Stimulated activated memory B cell treated with anti-CD40 and anti-IgM and Interleukin-4, amounts not matched to agents 10 μg/mL and 1 μg/mL and 100 μg/mL, for 72 hours (primary cell): Measurements from ENCODE around the gene AHNAK.

ENCODE experiments used
- ATAC-seq: fragments of 150-1000 bp; cut with Tn5 transposase; 2 replicates; pipeline ENCODE4 v1.10.0; 2021
- H3K27ac Mint-ChIP-seq: one replicate; pipeline ENCODE4 v1.8.0; 2022; ENCODE audit warnings: mild to moderate bottlenecking, mixed read lengths
- H3K27me3 Mint-ChIP-seq: one replicate; pipeline ENCODE4 v1.8.0; 2022; ENCODE audit warnings: mixed read lengths
- H3K36me3 Mint-ChIP-seq: one replicate; pipeline ENCODE4 v1.8.0; 2022; ENCODE audit warnings: mixed read lengths
- H3K4me1 Mint-ChIP-seq: one replicate; pipeline ENCODE4 v1.8.0; 2022; ENCODE audit warnings: mixed read lengths
- H3K4me3 Mint-ChIP-seq: one replicate; pipeline ENCODE4 v1.8.0; 2022; ENCODE audit warnings: mild to moderate bottlenecking, moderate library complexity, mixed read lengths
- H3K9me3 Mint-ChIP-seq: one replicate; pipeline ENCODE4 v1.8.0; 2022; ENCODE audit warnings: mixed read lengths

The AHNAK gene

GRCh38 chr11:62484352-62484751, 62.3 kb downstream of the AHNAK start:
- peaks cover 2% of the 10 kb centered on the region for H3K36me3 Mint-ChIP-seq
- H3K27ac Mint-ChIP-seq: no peak overlapping the region
- peaks cover 11% of the 10 kb centered on the region for H3K27me3 Mint-ChIP-seq
- H3K4me1 Mint-ChIP-seq: no peaks in the 10 kb centered on the region
- no peaks in the 10 kb centered on the region for H3K9me3 Mint-ChIP-seq
- ATAC-seq: no peak
- no peak overlapping the region for H3K4me3 Mint-ChIP-seq

- Mint-ChIP-seq H3K36me3 (no peaks in the 10 kb centered on the region), H3K27me3 (no peaks in the 10 kb centered on the region), H3K9me3 (no peaks in the 10 kb centered on the region), H3K27ac (no peak overlapping the region), H3K4me3 (no peak overlapping the region), H3K4me1 (peaks cover 5% of the 10 kb centered on the region)
- ATAC-seq: no peak
Measured at GRCh38 chr11:62482753-62483152, 63.9 kb downstream of the AHNAK start.

- ATAC-seq: no peak
- Mint-ChIP-seq H3K4me1 (peaks cover 6% of the 10 kb centered on the region), H3K27me3 (no peaks in the 10 kb centered on the region), H3K27ac (no peak overlapping the region), H3K4me3 (no peak overlapping the region), H3K36me3 (no peaks in the 10 kb centered on the region), H3K9me3 (no peaks in the 10 kb centered on the region)
Measured at GRCh38 chr11:62479631-62480201, 66.9 kb downstream of the AHNAK start.

GRCh38 chr11:62477927-62478326, 68.7 kb downstream of the AHNAK start:
- no peaks in the 10 kb centered on the region for H3K36me3 Mint-ChIP-seq
- H3K9me3 Mint-ChIP-seq: no peaks in the 10 kb centered on the region
- peaks cover 6% of the 10 kb centered on the region for H3K4me1 Mint-ChIP-seq
- no peak overlapping the region for H3K4me3 Mint-ChIP-seq
- no peak overlapping the region for H3K27ac Mint-ChIP-seq
- H3K27me3 Mint-ChIP-seq: no peaks in the 10 kb centered on the region
- no peak for ATAC-seq

- no peak overlapping the region for H3K4me3 Mint-ChIP-seq
- no peak for ATAC-seq
Measured at GRCh38 chr11:62472063-62472884, 74.3 kb downstream of the AHNAK start.

GRCh38 chr11:62471603-62472002, 75.0 kb downstream of the AHNAK start:
- H3K4me3 Mint-ChIP-seq: no peak overlapping the region
- no peak for ATAC-seq
- H3K27ac Mint-ChIP-seq: no peak overlapping the region
- no peaks in the 10 kb centered on the region for H3K9me3 Mint-ChIP-seq
- H3K36me3 Mint-ChIP-seq: no peaks in the 10 kb centered on the region
- no peaks in the 10 kb centered on the region for H3K27me3 Mint-ChIP-seq
- no peaks in the 10 kb centered on the region for H3K4me1 Mint-ChIP-seq

More at GRCh38 chr11:62472063-62472884, 74.3 kb downstream of the AHNAK start:
- no peaks in the 10 kb centered on the region for H3K9me3 Mint-ChIP-seq
- no peaks in the 10 kb centered on the region for H3K27me3 Mint-ChIP-seq
- no peaks in the 10 kb centered on the region for H3K4me1 Mint-ChIP-seq
- H3K27ac Mint-ChIP-seq: no peak overlapping the region
- no peaks in the 10 kb centered on the region for H3K36me3 Mint-ChIP-seq

GRCh38 chr11:62468577-62468976, 78.0 kb downstream of the AHNAK start:
- Mint-ChIP-seq H3K9me3 (no peaks in the 10 kb centered on the region), H3K27me3 (no peaks in the 10 kb centered on the region), H3K27ac (no peak overlapping the region), H3K4me1 (peaks cover 9% of the 10 kb centered on the region), H3K4me3 (no peak overlapping the region), H3K36me3 (no peaks in the 10 kb centered on the region)
- no peak for ATAC-seq

GRCh38 chr11:62466444-62466843, 80.2 kb downstream of the AHNAK start:
- Mint-ChIP-seq H3K36me3 (no peaks in the 10 kb centered on the region), H3K9me3 (no peaks in the 10 kb centered on the region), H3K27ac (no peak overlapping the region), H3K27me3 (no peaks in the 10 kb centered on the region), H3K4me1 (peaks cover 17% of the 10 kb centered on the region), H3K4me3 (no peak overlapping the region)
- no peak for ATAC-seq

GRCh38 chr11:62464655-62465054, 82.0 kb downstream of the AHNAK start:
- peak; percentile 75 for ATAC-seq
- H3K4me1 Mint-ChIP-seq: peaks cover 17% of the 10 kb centered on the region
- H3K27ac Mint-ChIP-seq: peak overlapping the region; percentile 23
- no peaks in the 10 kb centered on the region for H3K36me3 Mint-ChIP-seq
- no peak overlapping the region for H3K4me3 Mint-ChIP-seq
- H3K9me3 Mint-ChIP-seq: no peaks in the 10 kb centered on the region
- no peaks in the 10 kb centered on the region for H3K27me3 Mint-ChIP-seq

GRCh38 chr11:62463121-62463542, 83.5 kb downstream of the AHNAK start:
- H3K27me3 Mint-ChIP-seq: no peaks in the 10 kb centered on the region
- no peak overlapping the region for H3K4me3 Mint-ChIP-seq
- H3K27ac Mint-ChIP-seq: no peak overlapping the region
- ATAC-seq: no peak
- no peaks in the 10 kb centered on the region for H3K9me3 Mint-ChIP-seq
- H3K4me1 Mint-ChIP-seq: peaks cover 17% of the 10 kb centered on the region
- no peaks in the 10 kb centered on the region for H3K36me3 Mint-ChIP-seq

GRCh38 chr11:62462508-62462892, 84.1 kb downstream of the AHNAK start:
- H3K4me3 Mint-ChIP-seq: no peak overlapping the region
- no peak for ATAC-seq

GRCh38 chr11:62461740-62462507, 84.7 kb downstream of the AHNAK start:
- peak overlapping the region; percentile 42 for H3K27ac Mint-ChIP-seq

More at GRCh38 chr11:62462508-62462892, 84.1 kb downstream of the AHNAK start:
- H3K36me3 Mint-ChIP-seq: no peaks in the 10 kb centered on the region
- H3K27ac Mint-ChIP-seq: peak overlapping the region; percentile 42
- no peaks in the 10 kb centered on the region for H3K27me3 Mint-ChIP-seq
- H3K9me3 Mint-ChIP-seq: no peaks in the 10 kb centered on the region
- H3K4me1 Mint-ChIP-seq: peaks cover 18% of the 10 kb centered on the region

GRCh38 chr11:62459080-62459479, 87.5 kb downstream of the AHNAK start:
- H3K36me3 Mint-ChIP-seq: no peaks in the 10 kb centered on the region
- H3K9me3 Mint-ChIP-seq: no peaks in the 10 kb centered on the region
- peaks cover 13% of the 10 kb centered on the region for H3K4me1 Mint-ChIP-seq
- no peak for ATAC-seq
- H3K27me3 Mint-ChIP-seq: no peaks in the 10 kb centered on the region
- no peak overlapping the region for H3K4me3 Mint-ChIP-seq
- peak overlapping the region; percentile 17 for H3K27ac Mint-ChIP-seq

More at GRCh38 chr11:62461740-62462507, 84.7 kb downstream of the AHNAK start:
- no peak for ATAC-seq
- Mint-ChIP-seq H3K4me1 (peaks cover 22% of the 10 kb centered on the region), H3K9me3 (no peaks in the 10 kb centered on the region), H3K27me3 (no peaks in the 10 kb centered on the region), H3K4me3 (no peak overlapping the region), H3K36me3 (no peaks in the 10 kb centered on the region)

- Mint-ChIP-seq H3K4me3 (no peak overlapping the region), H3K36me3 (no peaks in the 10 kb centered on the region), H3K27me3 (no peaks in the 10 kb centered on the region), H3K9me3 (no peaks in the 10 kb centered on the region), H3K27ac (peak overlapping the region; percentile 17), H3K4me1 (peaks cover 13% of the 10 kb centered on the region)
- ATAC-seq: no peak
Measured at GRCh38 chr11:62458212-62459002, 88.2 kb downstream of the AHNAK start.

- peaks cover 12% of the 10 kb centered on the region for H3K4me1 Mint-ChIP-seq
- ATAC-seq: no peak
- no peak overlapping the region for H3K27ac Mint-ChIP-seq
- H3K27me3 Mint-ChIP-seq: no peaks in the 10 kb centered on the region
- no peaks in the 10 kb centered on the region for H3K36me3 Mint-ChIP-seq
- H3K4me3 Mint-ChIP-seq: no peak overlapping the region
- no peaks in the 10 kb centered on the region for H3K9me3 Mint-ChIP-seq
Measured at GRCh38 chr11:62457478-62457877, 89.1 kb downstream of the AHNAK start.
